ENCODE results near the gene SART1.

GRCh38 chr11:65921876-65922275 lies 39.7 kb upstream of the SART1 start:
- no peak for TF ChIP-seq EZH2 (IDR thresholded peaks at IDR 0.05)
- TF ChIP-seq POLR2AphosphoS5 (IDR thresholded peaks at IDR 0.05; ENCODE audit: borderline replicate concordance, low read depth, low read length): no peak

All from SK-N-MC (cell line).